HL-60 (cell line): ENCODE measurements around the gene GPC1.

Experiments used
- DNase-seq, 2 experiments: peaks; one replicate each; pipeline ENCODE4 v3.0.0-alpha.2; 2010 to 2020; ENCODE audit warnings: low read depth in 1 of 2, low spot score in 1 of 2
- H3K27ac ChIP-seq: fragments of 250-450 bp; sonication (Bioruptor Pico); replicated peaks from 2 replicates; pipeline ENCODE4 v1.5.1; 2020; ENCODE audit warnings: mild to moderate bottlenecking, moderate library complexity
- H3K27me3 ChIP-seq: fragments of 250-450 bp; sonication (Bioruptor Pico); 2 replicates; pipeline ENCODE4 v1.5.1; 2021; ENCODE audit warnings: mild to moderate bottlenecking, moderate library complexity; ENCODE audit not compliant: insufficient read depth, poor library complexity, severe bottlenecking
- H3K4me3 ChIP-seq: replicated peaks from 2 replicates; pipeline ENCODE4 v1.5.1; 2011; ENCODE audit warnings: mild to moderate bottlenecking, control low read depth, low read length; ENCODE audit not compliant: insufficient read depth
- GABPA ChIP-seq: IDR thresholded peaks from 2 replicates; pipeline ENCODE4 v1.6.1; 2012; ENCODE audit warnings: low read depth
- POLR2AphosphoS5 ChIP-seq: IDR thresholded peaks from 2 replicates; pipeline ENCODE4 v1.6.1; 2012; ENCODE audit warnings: low read depth
- SPI1 ChIP-seq: IDR thresholded peaks from 2 replicates; pipeline ENCODE4 v1.6.1; 2012; ENCODE audit warnings: low read depth, mild to moderate bottlenecking, borderline replicate concordance
- TF ChIP-seq, protein P1 (sequence below): IDR thresholded peaks from 2 replicates; pipeline ENCODE4 v1.6.1; 2012; ENCODE audit warnings: low read depth; ENCODE audit not compliant: insufficient replicate concordance
- TF ChIP-seq, protein P2 (sequence below): IDR thresholded peaks from one replicate; pipeline ENCODE4 v1.5.1; 2011; ENCODE audit warnings: low read length, control low read depth, inconsistent platforms; ENCODE audit not compliant: insufficient read depth

The GPC1 gene

DNA sequence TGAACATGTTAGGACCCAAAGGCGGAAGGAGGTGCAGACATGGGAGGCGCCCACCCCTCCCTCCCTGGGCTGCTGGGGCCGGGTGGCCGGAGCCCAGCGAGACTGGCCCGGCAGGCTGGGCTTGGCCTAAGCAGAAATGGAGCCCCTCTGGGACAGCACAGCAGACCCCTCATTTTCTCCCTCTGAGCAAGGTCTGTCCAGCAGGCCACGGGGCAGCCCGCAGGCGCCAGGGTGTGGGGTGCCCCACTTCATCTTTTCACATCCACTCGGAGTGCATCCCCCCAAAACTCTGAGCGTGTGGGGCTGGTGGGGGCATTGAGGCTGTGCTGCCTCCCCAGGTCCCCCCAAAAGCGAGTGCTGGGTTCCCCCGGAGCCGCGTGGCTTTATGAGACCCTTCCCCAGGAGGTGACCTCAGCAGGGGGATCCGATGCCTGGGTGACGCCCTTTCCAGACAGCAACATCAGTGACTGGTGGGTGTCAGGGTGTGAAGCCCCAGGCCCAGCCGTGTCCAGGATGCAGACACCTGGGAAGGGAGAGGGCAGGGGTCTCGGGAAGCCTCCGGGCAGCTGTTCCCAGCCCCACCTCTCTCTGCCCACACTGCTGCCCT lies 36.7 kb upstream of the GPC1 start:
- DNase-seq, result no peak
- H3K27ac ChIP-seq, result no peak overlapping the region
- H3K27me3 ChIP-seq, result no peaks in the 10 kb centered on the region
- TF ChIP-seq POLR2AphosphoS5 (no peak), SPI1 (no peak)
- TF ChIP-seq, protein P1, sequence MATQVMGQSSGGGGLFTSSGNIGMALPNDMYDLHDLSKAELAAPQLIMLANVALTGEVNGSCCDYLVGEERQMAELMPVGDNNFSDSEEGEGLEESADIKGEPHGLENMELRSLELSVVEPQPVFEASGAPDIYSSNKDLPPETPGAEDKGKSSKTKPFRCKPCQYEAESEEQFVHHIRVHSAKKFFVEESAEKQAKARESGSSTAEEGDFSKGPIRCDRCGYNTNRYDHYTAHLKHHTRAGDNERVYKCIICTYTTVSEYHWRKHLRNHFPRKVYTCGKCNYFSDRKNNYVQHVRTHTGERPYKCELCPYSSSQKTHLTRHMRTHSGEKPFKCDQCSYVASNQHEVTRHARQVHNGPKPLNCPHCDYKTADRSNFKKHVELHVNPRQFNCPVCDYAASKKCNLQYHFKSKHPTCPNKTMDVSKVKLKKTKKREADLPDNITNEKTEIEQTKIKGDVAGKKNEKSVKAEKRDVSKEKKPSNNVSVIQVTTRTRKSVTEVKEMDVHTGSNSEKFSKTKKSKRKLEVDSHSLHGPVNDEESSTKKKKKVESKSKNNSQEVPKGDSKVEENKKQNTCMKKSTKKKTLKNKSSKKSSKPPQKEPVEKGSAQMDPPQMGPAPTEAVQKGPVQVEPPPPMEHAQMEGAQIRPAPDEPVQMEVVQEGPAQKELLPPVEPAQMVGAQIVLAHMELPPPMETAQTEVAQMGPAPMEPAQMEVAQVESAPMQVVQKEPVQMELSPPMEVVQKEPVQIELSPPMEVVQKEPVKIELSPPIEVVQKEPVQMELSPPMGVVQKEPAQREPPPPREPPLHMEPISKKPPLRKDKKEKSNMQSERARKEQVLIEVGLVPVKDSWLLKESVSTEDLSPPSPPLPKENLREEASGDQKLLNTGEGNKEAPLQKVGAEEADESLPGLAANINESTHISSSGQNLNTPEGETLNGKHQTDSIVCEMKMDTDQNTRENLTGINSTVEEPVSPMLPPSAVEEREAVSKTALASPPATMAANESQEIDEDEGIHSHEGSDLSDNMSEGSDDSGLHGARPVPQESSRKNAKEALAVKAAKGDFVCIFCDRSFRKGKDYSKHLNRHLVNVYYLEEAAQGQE, result no peak
- no peak overlapping the region for H3K4me3 ChIP-seq

DNA sequence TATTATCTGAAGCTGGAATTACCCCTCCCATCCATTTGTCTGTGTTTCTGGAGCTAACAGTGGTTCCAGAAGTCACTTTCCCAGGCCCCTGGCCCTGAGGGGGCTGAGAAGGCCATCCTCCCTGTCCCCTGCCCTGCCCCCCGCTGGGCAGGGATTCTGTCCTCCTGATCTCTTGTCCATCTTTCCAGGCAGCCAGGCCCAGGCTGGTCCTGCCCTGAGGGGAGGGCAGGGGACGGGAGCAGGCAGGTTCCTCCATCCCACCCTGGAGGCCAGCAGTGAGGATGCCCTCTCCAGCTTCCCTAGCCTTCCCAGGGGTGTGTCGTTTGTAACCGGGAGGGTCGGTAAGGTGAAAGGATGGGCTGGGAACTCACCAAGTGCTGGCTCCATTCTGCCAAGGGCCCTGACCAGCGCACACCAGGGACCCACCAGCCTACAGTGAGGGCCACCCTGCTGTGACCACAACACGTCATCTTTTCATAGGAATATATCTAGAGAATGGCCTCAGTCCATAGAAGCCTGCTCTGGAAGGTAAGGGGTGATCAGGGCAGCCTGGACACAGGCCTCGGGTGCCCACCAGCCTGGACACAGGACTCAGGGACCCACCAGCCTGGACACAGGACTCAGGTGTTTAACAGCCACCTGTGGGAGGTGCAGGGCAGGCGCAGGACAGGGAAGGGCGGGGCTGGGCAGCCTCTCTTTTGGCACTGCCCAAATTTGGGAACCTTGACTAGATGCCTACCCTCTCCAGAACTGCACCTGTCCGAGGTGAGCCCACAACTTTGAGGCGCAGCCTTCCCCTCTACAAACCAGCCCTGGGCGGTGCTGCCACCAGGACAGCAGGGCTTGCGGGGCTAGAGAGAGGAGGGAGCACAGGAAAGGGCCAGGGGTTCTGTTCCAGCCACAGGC lies 35.8 kb upstream of the GPC1 start:
- TF ChIP-seq SPI1 (no peak), GABPA (no peak), POLR2AphosphoS5 (no peak)
- TF ChIP-seq, protein P2, sequence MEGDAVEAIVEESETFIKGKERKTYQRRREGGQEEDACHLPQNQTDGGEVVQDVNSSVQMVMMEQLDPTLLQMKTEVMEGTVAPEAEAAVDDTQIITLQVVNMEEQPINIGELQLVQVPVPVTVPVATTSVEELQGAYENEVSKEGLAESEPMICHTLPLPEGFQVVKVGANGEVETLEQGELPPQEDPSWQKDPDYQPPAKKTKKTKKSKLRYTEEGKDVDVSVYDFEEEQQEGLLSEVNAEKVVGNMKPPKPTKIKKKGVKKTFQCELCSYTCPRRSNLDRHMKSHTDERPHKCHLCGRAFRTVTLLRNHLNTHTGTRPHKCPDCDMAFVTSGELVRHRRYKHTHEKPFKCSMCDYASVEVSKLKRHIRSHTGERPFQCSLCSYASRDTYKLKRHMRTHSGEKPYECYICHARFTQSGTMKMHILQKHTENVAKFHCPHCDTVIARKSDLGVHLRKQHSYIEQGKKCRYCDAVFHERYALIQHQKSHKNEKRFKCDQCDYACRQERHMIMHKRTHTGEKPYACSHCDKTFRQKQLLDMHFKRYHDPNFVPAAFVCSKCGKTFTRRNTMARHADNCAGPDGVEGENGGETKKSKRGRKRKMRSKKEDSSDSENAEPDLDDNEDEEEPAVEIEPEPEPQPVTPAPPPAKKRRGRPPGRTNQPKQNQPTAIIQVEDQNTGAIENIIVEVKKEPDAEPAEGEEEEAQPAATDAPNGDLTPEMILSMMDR, result no peak
- TF ChIP-seq, protein P1, result no peak
- H3K4me3 ChIP-seq, result no peak overlapping the region
- DNase-seq, result no peak
- no peak overlapping the region for H3K27ac ChIP-seq
- H3K27me3 ChIP-seq, result no peaks in the 10 kb centered on the region

DNA sequence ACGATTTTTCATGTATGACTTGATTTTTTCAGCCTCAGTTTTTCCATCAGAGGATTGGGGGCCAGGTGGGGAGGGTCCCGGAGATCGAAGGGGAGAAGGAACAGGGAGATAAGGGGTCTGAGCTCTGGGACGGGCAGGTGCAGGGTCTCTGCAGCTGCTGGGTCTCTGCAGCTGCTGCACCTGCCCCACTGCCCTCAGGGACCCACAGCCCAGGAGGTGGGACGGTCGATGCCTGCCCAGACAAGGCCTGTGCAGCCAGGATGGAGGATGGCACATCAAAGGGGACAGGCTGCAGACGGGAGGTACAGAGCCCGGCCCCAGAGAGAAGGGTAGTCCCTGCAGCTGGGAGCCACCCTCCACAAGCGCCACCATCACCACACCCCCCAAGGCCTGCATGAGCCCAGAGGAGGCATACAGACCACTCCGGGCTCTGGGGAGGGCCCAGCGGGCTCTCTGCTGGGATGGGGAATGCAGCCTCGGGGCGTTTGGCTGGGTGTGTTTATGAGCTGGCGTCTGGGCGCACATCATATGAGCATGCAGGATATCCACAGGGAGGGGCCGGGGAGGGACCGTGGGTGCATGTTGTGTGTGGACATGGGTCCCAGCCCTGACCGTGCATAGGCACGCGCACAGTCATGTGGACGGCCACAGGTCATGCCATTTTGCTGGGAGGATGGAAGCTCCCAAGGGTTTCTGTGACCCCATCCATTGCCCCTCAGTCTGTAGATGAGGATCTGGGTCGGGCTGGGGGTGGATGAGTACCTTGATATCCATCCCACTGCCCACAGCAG lies 34.9 kb upstream of the GPC1 start:
- DNase-seq, result no peak
- Histone ChIP-seq H3K27me3 (no peaks in the 10 kb centered on the region), H3K4me3 (no peak overlapping the region), H3K27ac (no peak overlapping the region)
- TF ChIP-seq, protein P1, result no peak
- no peak for TF ChIP-seq SPI1
- no peak for TF ChIP-seq GABPA
- TF ChIP-seq, protein P2, result no peak
- TF ChIP-seq POLR2AphosphoS5, result no peak
